ENCODE results near the gene OTULINL. TPM values are rescaled to one million over a fixed set of nuclear protein-coding genes. Genes with fewer than 3 reads are reported as not detected.

Gene OTULINL
- total and polyA plus RNA-seq, 2 of the 8 experiments (the other 6 are each of a cell fraction or from before 2014, with no cell fraction given): 3.1 to 8.3 TPM

DNA sequence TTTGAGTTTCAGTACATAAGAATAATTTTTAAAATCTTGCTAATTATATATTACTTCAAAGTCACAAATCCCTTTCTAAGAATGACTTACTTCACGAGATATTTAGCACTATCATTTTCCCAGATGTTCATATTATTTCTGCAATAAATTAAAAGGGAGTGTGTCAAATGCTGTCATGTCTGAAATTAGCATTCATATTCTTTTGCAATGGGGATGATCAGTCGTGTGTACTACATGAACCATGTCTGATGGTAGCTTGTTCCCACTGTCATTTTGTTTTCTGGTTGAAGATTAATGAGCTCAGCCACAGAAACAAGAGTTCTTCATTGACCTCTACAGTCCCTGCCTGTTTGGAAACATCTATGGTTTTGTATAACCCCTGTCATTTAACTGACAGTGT lies 30.1 kb downstream of the OTULINL start (continued):
- TF ChIP-seq, protein P1, sequence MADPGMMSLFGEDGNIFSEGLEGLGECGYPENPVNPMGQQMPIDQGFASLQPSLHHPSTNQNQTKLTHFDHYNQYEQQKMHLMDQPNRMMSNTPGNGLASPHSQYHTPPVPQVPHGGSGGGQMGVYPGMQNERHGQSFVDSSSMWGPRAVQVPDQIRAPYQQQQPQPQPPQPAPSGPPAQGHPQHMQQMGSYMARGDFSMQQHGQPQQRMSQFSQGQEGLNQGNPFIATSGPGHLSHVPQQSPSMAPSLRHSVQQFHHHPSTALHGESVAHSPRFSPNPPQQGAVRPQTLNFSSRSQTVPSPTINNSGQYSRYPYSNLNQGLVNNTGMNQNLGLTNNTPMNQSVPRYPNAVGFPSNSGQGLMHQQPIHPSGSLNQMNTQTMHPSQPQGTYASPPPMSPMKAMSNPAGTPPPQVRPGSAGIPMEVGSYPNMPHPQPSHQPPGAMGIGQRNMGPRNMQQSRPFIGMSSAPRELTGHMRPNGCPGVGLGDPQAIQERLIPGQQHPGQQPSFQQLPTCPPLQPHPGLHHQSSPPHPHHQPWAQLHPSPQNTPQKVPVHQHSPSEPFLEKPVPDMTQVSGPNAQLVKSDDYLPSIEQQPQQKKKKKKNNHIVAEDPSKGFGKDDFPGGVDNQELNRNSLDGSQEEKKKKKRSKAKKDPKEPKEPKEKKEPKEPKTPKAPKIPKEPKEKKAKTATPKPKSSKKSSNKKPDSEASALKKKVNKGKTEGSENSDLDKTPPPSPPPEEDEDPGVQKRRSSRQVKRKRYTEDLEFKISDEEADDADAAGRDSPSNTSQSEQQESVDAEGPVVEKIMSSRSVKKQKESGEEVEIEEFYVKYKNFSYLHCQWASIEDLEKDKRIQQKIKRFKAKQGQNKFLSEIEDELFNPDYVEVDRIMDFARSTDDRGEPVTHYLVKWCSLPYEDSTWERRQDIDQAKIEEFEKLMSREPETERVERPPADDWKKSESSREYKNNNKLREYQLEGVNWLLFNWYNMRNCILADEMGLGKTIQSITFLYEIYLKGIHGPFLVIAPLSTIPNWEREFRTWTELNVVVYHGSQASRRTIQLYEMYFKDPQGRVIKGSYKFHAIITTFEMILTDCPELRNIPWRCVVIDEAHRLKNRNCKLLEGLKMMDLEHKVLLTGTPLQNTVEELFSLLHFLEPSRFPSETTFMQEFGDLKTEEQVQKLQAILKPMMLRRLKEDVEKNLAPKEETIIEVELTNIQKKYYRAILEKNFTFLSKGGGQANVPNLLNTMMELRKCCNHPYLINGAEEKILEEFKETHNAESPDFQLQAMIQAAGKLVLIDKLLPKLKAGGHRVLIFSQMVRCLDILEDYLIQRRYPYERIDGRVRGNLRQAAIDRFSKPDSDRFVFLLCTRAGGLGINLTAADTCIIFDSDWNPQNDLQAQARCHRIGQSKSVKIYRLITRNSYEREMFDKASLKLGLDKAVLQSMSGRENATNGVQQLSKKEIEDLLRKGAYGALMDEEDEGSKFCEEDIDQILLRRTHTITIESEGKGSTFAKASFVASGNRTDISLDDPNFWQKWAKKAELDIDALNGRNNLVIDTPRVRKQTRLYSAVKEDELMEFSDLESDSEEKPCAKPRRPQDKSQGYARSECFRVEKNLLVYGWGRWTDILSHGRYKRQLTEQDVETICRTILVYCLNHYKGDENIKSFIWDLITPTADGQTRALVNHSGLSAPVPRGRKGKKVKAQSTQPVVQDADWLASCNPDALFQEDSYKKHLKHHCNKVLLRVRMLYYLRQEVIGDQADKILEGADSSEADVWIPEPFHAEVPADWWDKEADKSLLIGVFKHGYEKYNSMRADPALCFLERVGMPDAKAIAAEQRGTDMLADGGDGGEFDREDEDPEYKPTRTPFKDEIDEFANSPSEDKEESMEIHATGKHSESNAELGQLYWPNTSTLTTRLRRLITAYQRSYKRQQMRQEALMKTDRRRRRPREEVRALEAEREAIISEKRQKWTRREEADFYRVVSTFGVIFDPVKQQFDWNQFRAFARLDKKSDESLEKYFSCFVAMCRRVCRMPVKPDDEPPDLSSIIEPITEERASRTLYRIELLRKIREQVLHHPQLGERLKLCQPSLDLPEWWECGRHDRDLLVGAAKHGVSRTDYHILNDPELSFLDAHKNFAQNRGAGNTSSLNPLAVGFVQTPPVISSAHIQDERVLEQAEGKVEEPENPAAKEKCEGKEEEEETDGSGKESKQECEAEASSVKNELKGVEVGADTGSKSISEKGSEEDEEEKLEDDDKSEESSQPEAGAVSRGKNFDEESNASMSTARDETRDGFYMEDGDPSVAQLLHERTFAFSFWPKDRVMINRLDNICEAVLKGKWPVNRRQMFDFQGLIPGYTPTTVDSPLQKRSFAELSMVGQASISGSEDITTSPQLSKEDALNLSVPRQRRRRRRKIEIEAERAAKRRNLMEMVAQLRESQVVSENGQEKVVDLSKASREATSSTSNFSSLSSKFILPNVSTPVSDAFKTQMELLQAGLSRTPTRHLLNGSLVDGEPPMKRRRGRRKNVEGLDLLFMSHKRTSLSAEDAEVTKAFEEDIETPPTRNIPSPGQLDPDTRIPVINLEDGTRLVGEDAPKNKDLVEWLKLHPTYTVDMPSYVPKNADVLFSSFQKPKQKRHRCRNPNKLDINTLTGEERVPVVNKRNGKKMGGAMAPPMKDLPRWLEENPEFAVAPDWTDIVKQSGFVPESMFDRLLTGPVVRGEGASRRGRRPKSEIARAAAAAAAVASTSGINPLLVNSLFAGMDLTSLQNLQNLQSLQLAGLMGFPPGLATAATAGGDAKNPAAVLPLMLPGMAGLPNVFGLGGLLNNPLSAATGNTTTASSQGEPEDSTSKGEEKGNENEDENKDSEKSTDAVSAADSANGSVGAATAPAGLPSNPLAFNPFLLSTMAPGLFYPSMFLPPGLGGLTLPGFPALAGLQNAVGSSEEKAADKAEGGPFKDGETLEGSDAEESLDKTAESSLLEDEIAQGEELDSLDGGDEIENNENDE (IDR thresholded peaks at IDR 0.05; ENCODE audit: insufficient replicate concordance, low read length): no peak
- no peak for TF ChIP-seq NRF1 (IDR thresholded peaks at IDR 0.05; ENCODE audit: low read depth, low read length)
- TF ChIP-seq CBX8 (IDR thresholded peaks at IDR 0.05; ENCODE audit: borderline replicate concordance, low read depth, low read length): no peak
- no peak for TF ChIP-seq SRF (IDR thresholded peaks at IDR 0.05; ENCODE audit: low read depth, low read length)
- TF ChIP-seq EGR1 (IDR thresholded peaks at IDR 0.05; ENCODE audit: borderline replicate concordance, low read depth, low read length): no peak
- no peak for TF ChIP-seq PHF8 (conservative IDR thresholded peaks at IDR 0.05; ENCODE audit: low read depth, low read length)
- no peak for TF ChIP-seq SIX5 (IDR thresholded peaks at IDR 0.05; ENCODE audit: low read depth, low read length)
- TF ChIP-seq JUND (IDR thresholded peaks at IDR 0.05; ENCODE audit: low read length): no peak
- no peak for TF ChIP-seq CEBPB (IDR thresholded peaks at IDR 0.05; ENCODE audit: low read depth, low read length)
- no peak for TF ChIP-seq YY1 (IDR thresholded peaks at IDR 0.05; ENCODE audit: low read depth, low read length)
- TF ChIP-seq, protein P2, sequence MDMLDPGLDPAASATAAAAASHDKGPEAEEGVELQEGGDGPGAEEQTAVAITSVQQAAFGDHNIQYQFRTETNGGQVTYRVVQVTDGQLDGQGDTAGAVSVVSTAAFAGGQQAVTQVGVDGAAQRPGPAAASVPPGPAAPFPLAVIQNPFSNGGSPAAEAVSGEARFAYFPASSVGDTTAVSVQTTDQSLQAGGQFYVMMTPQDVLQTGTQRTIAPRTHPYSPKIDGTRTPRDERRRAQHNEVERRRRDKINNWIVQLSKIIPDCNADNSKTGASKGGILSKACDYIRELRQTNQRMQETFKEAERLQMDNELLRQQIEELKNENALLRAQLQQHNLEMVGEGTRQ (IDR thresholded peaks at IDR 0.05; ENCODE audit: low read length): no peak
- no peak for TF ChIP-seq CREB1 (IDR thresholded peaks at IDR 0.05)

Measured in H1 (cell line).